Prostate gland (tissue), 2 donors: Measurements from ENCODE around the gene IZUMO4. TPM values are rescaled to one million over a fixed set of nuclear protein-coding genes. Genes with fewer than 3 reads are reported as not detected.

Experiments used
- DNase-seq: peaks from one replicate; pipeline ENCODE4 v3.0.0-alpha.2; 2019; ENCODE audit warnings: low spot score
- H3K27ac ChIP-seq, 2 donors: fragments of 200-600 bp; sonication (generic); 2 replicates each; pipeline ENCODE4 v1.5.1; 2017 to 2019
- H3K27me3 ChIP-seq: fragments of 200-600 bp; sonication (generic); replicated peaks from 2 replicates; pipeline ENCODE4 v1.5.1; 2019; ENCODE audit not compliant: insufficient read depth
- H3K36me3 ChIP-seq, 2 donors: fragments of 200-600 bp; sonication (generic); 1 replicate in 1 of 2; 2 replicates in 1 of 2; pipeline versions ENCODE4 v1.5.1 to v1.8.1; 2017 to 2019
- H3K4me1 ChIP-seq: fragments of 200-600 bp; sonication (generic); replicated peaks from 2 replicates; pipeline ENCODE4 v1.5.1; 2019
- H3K4me3 ChIP-seq, 2 donors: fragments of 200-600 bp; sonication (generic); 2 replicates each; pipeline ENCODE4 v1.5.1; 2017 to 2019
- H3K9me3 ChIP-seq: fragments of 200-600 bp; sonication (generic); 2 replicates; pipeline ENCODE4 v1.5.1; 2017
- CTCF ChIP-seq, 4 experiments: fragments of 200-600 bp in 2 of 4; fragments of 450-650 bp in 2 of 4; sonication (generic) in 2 of 4; IDR thresholded peaks; 1 replicate in 3 of 4; 2 replicates in 1 of 4; pipeline ENCODE4 v1.5.1; 2016 to 2019; ENCODE audit warnings: antibody characterized with exemption in 4 of 4, mild to moderate bottlenecking in 2 of 4, moderate library complexity in 2 of 4
- POLR2A ChIP-seq: fragments of 450-650 bp; IDR thresholded peaks from one replicate; pipeline ENCODE4 v1.6.1; 2016; ENCODE audit warnings: antibody characterized with exemption, mild to moderate bottlenecking
- POLR2AphosphoS5 ChIP-seq: sonication (generic); formaldehyde crosslinking; IDR thresholded peaks from one replicate; pipeline ENCODE4 v1.6.1; 2017; ENCODE audit warnings: antibody characterized with exemption
- WGBS: methylation state at CpG from one replicate; pipeline ENCODE4 v1.1.5; 2018; 5-methylcytosine and 5-hydroxymethylcytosine counted together
- intact Hi-C: fragments of 100-400 bp; cut with DNase I; formaldehyde crosslinking; loops from one replicate; pipeline ENCODE4 v1.14.2; 2022
- total RNA-seq, 2 donors: library from RNA; depleted of rRNA; stranded (reverse); fragments of >200 nt; gene quantifications; one replicate each; pipeline ENCODE4 v1.1.0, GENCODE V29; 2016

Gene IZUMO4
- total RNA-seq, 2 donors from 2014 or later = 11.8 to 50.2 TPM

GRCh38 chr19:2145831-2146241 lies 49.1 kb downstream of the IZUMO4 start:
- peaks cover 5% of the 10 kb centered on the region for H3K4me1 ChIP-seq
- 56% methylated on average over 16 of the region's 16 CpGs for WGBS
- TF ChIP-seq POLR2A (no peak), POLR2AphosphoS5 (no peak), CTCF (IDR thresholded peaks at IDR 0.05) (no peak)
- intact Hi-C loops = no loop called here
- no peak overlapping the region for H3K4me3 ChIP-seq
- peak; percentile 30 for DNase-seq
- H3K27ac ChIP-seq = no peak overlapping the region
- H3K36me3 ChIP-seq = no peaks in the 10 kb centered on the region
- no peaks in the 10 kb centered on the region for H3K9me3 ChIP-seq
- no peaks in the 10 kb centered on the region for H3K27me3 ChIP-seq

- 75% methylated on average over 16 of the region's 16 CpGs for WGBS
- Histone ChIP-seq H3K4me1 (peaks cover 5% of the 10 kb centered on the region), H3K27me3 (no peaks in the 10 kb centered on the region), H3K9me3 (no peaks in the 10 kb centered on the region), H3K36me3 (no peaks in the 10 kb centered on the region), H3K4me3 (no peak overlapping the region), H3K27ac (no peak overlapping the region)
- intact Hi-C loops = no loop called here
- TF ChIP-seq POLR2A (no peak), POLR2AphosphoS5 (no peak), CTCF (IDR thresholded peaks at IDR 0.05) (no peak)
- DNase-seq = no peak
Observed at GRCh38 chr19:2148482-2149135, 51.9 kb downstream of the IZUMO4 start.

Other genes starting within 250 kb of the IZUMO4 start
- gene REXO1, start 248.4 kb upstream of the IZUMO4 start, total RNA-seq = 10 to 100 TPM; 29.8 to 59.1 TPM
- 10 to 100 TPM in 1 of 2 donors, 1 to 10 TPM in 1; 8.4 to 22.8 TPM for gene KLF16, start 233.3 kb upstream of the IZUMO4 start, total RNA-seq
- 100 to 1,000 TPM; 131 to 146 TPM for gene ABHD17A, start 211.4 kb upstream of the IZUMO4 start, total RNA-seq
- gene ADAT3, start 191.5 kb upstream of the IZUMO4 start, total RNA-seq = 10 to 100 TPM; 17.3 to 25.1 TPM
- gene SCAMP4, start 191.5 kb upstream of the IZUMO4 start, total RNA-seq = 100 to 1,000 TPM; 161 to 248 TPM
- 100 to 1,000 TPM in 1 of 2 donors, 10 to 100 TPM in 1; 56.5 to 107 TPM for gene CSNK1G2, start 155.7 kb upstream of the IZUMO4 start, total RNA-seq
- gene BTBD2, start 81.2 kb upstream of the IZUMO4 start, total RNA-seq = 100 to 1,000 TPM; 116 to 136 TPM
- gene MKNK2, start 45.7 kb upstream of the IZUMO4 start, total RNA-seq = 100 to 1,000 TPM; 141 to 189 TPM
- gene MOB3A, start 589 bp upstream of the IZUMO4 start, total RNA-seq = 10 to 100 TPM; 40.1 to 43.5 TPM
- gene AP3D1, start 54.7 kb downstream of the IZUMO4 start, total RNA-seq = 100 to 1,000 TPM; 115 to 178 TPM
- 10 to 100 TPM; 11.2 to 75.0 TPM for gene DOT1L, start 67.0 kb downstream of the IZUMO4 start, total RNA-seq
- gene PLEKHJ1, start 139.4 kb downstream of the IZUMO4 start, total RNA-seq = 10 to 100 TPM; 59.4 to 91.7 TPM
- gene SF3A2, start 139.9 kb downstream of the IZUMO4 start, total RNA-seq = 100 to 1,000 TPM in 1 of 2 donors, 10 to 100 TPM in 1; 31.9 to 113 TPM
- 100 to 1,000 TPM in 1 of 2 donors, under 1 TPM in 1; 0.46 to 160 TPM for gene AMH, start 152.4 kb downstream of the IZUMO4 start, total RNA-seq
- under 1 TPM in 1 of 2 donors, not detected in 1; 0.96 TPM for gene JSRP1, start 159.5 kb downstream of the IZUMO4 start, total RNA-seq
- gene PEAK3, start 185.3 kb downstream of the IZUMO4 start, total RNA-seq = under 1 TPM; 0.27 to 0.80 TPM
- gene LINGO3, start 211.2 kb downstream of the IZUMO4 start, total RNA-seq = under 1 TPM in 1 of 2 donors, not detected in 1; 0.68 TPM
- gene LSM7, start 231.7 kb downstream of the IZUMO4 start, total RNA-seq = 100 to 1,000 TPM; 125 to 135 TPM
- gene SPPL2B, start 231.8 kb downstream of the IZUMO4 start, total RNA-seq = 10 to 100 TPM; 54.0 to 87.1 TPM